ENCODE data around the gene TP73. TPM values are rescaled to one million over a fixed set of nuclear protein-coding genes. Genes with fewer than 3 reads are reported as not detected.

TP73 gene
- total RNA-seq, 1 donor from 2014 or later: not detected

DNA sequence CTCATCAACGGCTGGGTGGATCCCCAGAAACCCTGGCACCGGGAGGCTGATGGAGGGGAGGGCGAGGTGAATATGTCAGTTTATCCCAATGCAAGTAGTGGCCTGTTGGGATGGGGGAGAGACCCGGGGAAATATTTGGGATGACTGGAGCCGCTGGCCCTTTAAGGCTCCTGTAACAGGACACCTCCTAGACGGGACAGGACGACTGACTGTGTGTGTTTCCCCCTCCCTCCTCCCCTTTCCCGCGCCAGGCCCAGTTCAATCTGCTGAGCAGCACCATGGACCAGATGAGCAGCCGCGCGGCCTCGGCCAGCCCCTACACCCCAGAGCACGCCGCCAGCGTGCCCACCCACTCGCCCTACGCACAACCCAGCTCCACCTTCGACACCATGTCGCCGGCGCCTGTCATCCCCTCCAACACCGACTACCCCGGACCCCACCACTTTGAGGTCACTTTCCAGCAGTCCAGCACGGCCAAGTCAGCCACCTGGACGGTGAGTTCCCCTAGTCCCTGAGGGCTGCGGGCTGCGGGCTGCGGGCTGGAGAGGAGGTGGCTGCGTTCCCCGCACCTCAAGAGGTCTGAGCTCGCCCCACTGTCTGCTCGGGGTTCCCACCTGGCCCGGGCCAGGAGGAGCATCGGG, 55.1 kb downstream of the TP73 start:
- no peak for DNase-seq (ENCODE audit: low spot score in 2 of 2)
- no peak overlapping the region for H3K4me3 ChIP-seq
- no peaks in the 10 kb centered on the region for H3K9me3 ChIP-seq
- H3K4me1 ChIP-seq: no peaks in the 10 kb centered on the region
- H3K27ac ChIP-seq: no peak overlapping the region
- intact Hi-C loops (cut with DNase I): no loop called here
- no peaks in the 10 kb centered on the region for H3K36me3 ChIP-seq
- TF ChIP-seq, protein P1, sequence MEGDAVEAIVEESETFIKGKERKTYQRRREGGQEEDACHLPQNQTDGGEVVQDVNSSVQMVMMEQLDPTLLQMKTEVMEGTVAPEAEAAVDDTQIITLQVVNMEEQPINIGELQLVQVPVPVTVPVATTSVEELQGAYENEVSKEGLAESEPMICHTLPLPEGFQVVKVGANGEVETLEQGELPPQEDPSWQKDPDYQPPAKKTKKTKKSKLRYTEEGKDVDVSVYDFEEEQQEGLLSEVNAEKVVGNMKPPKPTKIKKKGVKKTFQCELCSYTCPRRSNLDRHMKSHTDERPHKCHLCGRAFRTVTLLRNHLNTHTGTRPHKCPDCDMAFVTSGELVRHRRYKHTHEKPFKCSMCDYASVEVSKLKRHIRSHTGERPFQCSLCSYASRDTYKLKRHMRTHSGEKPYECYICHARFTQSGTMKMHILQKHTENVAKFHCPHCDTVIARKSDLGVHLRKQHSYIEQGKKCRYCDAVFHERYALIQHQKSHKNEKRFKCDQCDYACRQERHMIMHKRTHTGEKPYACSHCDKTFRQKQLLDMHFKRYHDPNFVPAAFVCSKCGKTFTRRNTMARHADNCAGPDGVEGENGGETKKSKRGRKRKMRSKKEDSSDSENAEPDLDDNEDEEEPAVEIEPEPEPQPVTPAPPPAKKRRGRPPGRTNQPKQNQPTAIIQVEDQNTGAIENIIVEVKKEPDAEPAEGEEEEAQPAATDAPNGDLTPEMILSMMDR (IDR thresholded peaks at IDR 0.05): no peak
- no peaks in the 10 kb centered on the region for H3K27me3 ChIP-seq

DNA sequence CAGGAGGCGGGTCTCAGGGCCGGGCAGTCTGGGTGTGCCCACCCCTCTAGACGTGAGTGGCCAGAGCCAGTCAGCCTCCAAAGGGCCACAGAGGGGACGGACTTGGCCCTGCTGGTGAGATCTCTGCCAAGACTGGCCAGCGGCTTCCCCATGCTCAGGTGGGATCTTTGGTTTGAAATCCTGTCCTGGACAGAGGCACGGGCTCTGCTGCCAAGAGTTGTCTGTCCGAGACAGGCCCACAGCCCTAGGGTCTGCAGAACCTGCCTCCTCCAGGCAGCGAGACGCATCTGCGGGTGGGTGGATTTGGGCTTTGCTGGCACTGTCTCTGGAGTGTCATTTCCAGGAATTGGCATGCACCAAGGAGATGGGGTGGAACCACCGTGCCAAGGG, 55.6 kb downstream of the TP73 start:
- H3K9me3 ChIP-seq: no peaks in the 10 kb centered on the region
- intact Hi-C loops (cut with DNase I): no loop called here
- no peak overlapping the region for H3K27ac ChIP-seq
- no peaks in the 10 kb centered on the region for H3K36me3 ChIP-seq
- no peaks in the 10 kb centered on the region for H3K4me1 ChIP-seq
- H3K4me3 ChIP-seq: no peak overlapping the region
- no peak for DNase-seq (ENCODE audit: low spot score in 2 of 2)
- TF ChIP-seq, protein P1 (IDR thresholded peaks at IDR 0.05): no peak
- H3K27me3 ChIP-seq: no peaks in the 10 kb centered on the region

DNA sequence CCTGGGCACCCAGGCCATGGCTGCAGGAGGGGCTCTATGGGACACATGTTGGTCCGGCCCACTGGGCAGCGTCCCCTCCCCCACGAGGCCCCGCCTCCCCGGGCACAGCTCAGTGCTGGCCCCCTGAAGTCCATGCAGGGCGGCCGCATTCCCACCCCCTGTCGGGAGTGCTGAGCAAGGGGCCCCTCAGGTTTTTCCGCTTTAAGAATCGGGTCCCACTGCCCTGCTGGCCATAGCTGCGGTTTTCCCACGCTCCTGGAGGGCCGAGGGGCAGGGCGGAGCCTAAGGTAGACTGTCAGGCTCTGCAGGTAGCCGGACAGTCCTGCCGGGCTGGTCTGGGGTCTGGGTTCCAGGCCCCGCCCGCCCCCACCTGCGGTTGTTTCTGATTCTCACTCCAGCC, 56.5 kb downstream of the TP73 start:
- TF ChIP-seq, protein P1 (IDR thresholded peaks at IDR 0.05): no peak
- Histone ChIP-seq H3K4me1 (no peaks in the 10 kb centered on the region), H3K27me3 (no peaks in the 10 kb centered on the region), H3K27ac (no peak overlapping the region), H3K9me3 (no peaks in the 10 kb centered on the region), H3K36me3 (no peaks in the 10 kb centered on the region), H3K4me3 (no peak overlapping the region)
- intact Hi-C loops (cut with DNase I): no loop called here
- DNase-seq (ENCODE audit: low spot score in 2 of 2): no peak

DNA sequence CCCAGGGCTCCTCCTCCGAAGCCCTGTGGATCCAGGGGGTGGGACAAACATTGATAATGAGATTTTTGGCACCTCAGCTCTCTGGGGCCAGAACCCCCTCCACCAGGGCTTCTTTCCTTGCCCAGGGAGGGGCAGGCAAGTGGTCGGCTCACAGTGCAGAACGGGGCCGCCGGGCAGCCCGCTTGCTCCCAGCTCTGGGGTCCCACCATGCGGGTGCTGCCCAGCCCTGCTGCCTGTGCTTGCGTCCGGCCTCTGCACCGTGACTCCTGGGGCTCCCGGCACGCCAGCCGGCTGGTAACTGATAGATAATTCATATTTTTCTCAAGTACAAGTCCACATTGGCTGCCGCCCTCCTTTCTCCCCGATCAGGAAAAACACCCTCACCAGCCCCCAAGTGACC, 57.9 kb downstream of the TP73 start:
- Histone ChIP-seq H3K36me3 (no peaks in the 10 kb centered on the region), H3K4me3 (no peak overlapping the region), H3K27ac (no peak overlapping the region), H3K9me3 (no peaks in the 10 kb centered on the region), H3K27me3 (no peaks in the 10 kb centered on the region), H3K4me1 (no peaks in the 10 kb centered on the region)
- DNase-seq (ENCODE audit: low spot score in 2 of 2): no peak
- intact Hi-C loops (cut with DNase I): no loop called here
- TF ChIP-seq, protein P1 (IDR thresholded peaks at IDR 0.05): no peak

DNA sequence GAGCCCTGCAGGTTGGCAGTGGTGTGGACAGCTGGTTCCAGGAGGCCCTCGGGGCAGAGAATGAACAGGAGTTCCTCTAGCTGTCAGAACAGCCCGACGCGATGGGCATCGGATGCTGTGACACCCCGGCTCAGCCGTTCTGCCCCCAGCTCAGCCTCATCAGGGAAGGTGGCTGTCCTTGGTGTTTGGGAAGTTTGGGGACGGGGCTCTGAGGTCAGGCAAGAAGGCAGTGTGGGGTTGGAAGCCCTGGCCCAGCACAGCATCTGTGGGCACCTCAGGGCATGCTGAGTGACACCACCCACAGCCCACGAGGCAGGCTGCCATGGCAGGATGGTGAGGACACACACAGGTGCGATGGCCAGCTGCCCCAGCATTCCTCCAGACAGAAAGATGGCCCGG, 59.1 kb downstream of the TP73 start:
- no peaks in the 10 kb centered on the region for H3K36me3 ChIP-seq
- H3K4me3 ChIP-seq: no peak overlapping the region
- H3K4me1 ChIP-seq: no peaks in the 10 kb centered on the region
- H3K9me3 ChIP-seq: no peaks in the 10 kb centered on the region
- no peak for DNase-seq (ENCODE audit: low spot score in 2 of 2)
- intact Hi-C loops (cut with DNase I): no loop called here
- TF ChIP-seq, protein P1 (IDR thresholded peaks at IDR 0.05): no peak
- no peaks in the 10 kb centered on the region for H3K27me3 ChIP-seq
- no peak overlapping the region for H3K27ac ChIP-seq

Measured in ascending aorta (tissue), 2 donors.